SK-N-SH treated with all-trans-retinoic acid at 6 μM for 48 hours (cell line): Measurements from ENCODE around the gene RIC8A.
"Not testable (repeated sequence)": the region's sequence is repeated elsewhere in the genome, so short reads cannot be mapped to it uniquely, and the experiment has no call there.

Source experiments
- ATAC-seq: fragments of 200-7000 bp; cut with Tn5 transposase; 3 replicates; pipeline ENCODE4 v1.9.1; 2020; ENCODE audit warnings: mild to moderate bottlenecking, moderate library complexity
- CREB5 ChIP-seq: fragments of 250-450 bp; sonication (Bioruptor Pico); IDR thresholded peaks from 2 replicates; pipeline ENCODE4 v1.5.1; 2020; ENCODE audit warnings: low read depth, mild to moderate bottlenecking, moderate library complexity
- CSDC2 ChIP-seq: fragments of 250-450 bp; sonication (Bioruptor Pico); IDR thresholded peaks from 2 replicates; pipeline ENCODE4 v1.5.0; 2020; ENCODE audit warnings: mild to moderate bottlenecking, moderate library complexity
- ESRRG ChIP-seq: fragments of 250-450 bp; sonication (Bioruptor Pico); IDR thresholded peaks from 2 replicates; pipeline ENCODE4 v1.6.1; 2021; ENCODE audit warnings: mild to moderate bottlenecking
- GLIS3 ChIP-seq: fragments of 250-450 bp; sonication (Bioruptor Pico); IDR thresholded peaks from 2 replicates; pipeline ENCODE4 v1.5.0; 2020; ENCODE audit warnings: mild to moderate bottlenecking, moderate library complexity
- OSR1 ChIP-seq: fragments of 250-450 bp; sonication (Bioruptor Pico); IDR thresholded peaks from 2 replicates; pipeline ENCODE4 v1.8.0; 2022; ENCODE audit warnings: moderate library complexity, mild to moderate bottlenecking, inconsistent platforms
- PATZ1 ChIP-seq: fragments of 250-450 bp; sonication (Bioruptor Pico); IDR thresholded peaks from 2 replicates; pipeline ENCODE4 v1.8.0; 2020; ENCODE audit warnings: mild to moderate bottlenecking, moderate library complexity, borderline replicate concordance
- PPARA ChIP-seq: fragments of 250-450 bp; sonication (Bioruptor Pico); IDR thresholded peaks from 2 replicates; pipeline ENCODE4 v1.5.0; 2020; ENCODE audit warnings: mild to moderate bottlenecking, borderline replicate concordance
- RARB ChIP-seq: fragments of 250-450 bp; sonication (Bioruptor Pico); IDR thresholded peaks from 2 replicates; pipeline ENCODE4 v1.8.0; 2021; ENCODE audit warnings: mild to moderate bottlenecking, moderate library complexity
- SNAI2 ChIP-seq: fragments of 250-450 bp; sonication (Bioruptor Pico); IDR thresholded peaks from 2 replicates; pipeline ENCODE4 v1.5.0; 2020; ENCODE audit warnings: mild to moderate bottlenecking, moderate library complexity
- TCF4 ChIP-seq: fragments of 250-450 bp; sonication (Bioruptor Pico); IDR thresholded peaks from 2 replicates; pipeline ENCODE4 v1.8.0; 2021; ENCODE audit warnings: mild to moderate bottlenecking, moderate library complexity, borderline replicate concordance
- TSHZ2 ChIP-seq: fragments of 250-450 bp; sonication (Bioruptor Pico); IDR thresholded peaks from 2 replicates; pipeline ENCODE4 v1.5.0; 2020; ENCODE audit warnings: mild to moderate bottlenecking, moderate library complexity
- ZC3H10 ChIP-seq: fragments of 250-450 bp; sonication (Bioruptor Pico); IDR thresholded peaks from 2 replicates; pipeline ENCODE4 v1.5.1; 2021; ENCODE audit warnings: mild to moderate bottlenecking, moderate library complexity
- ZFP3 ChIP-seq: fragments of 250-450 bp; sonication (Bioruptor Pico); IDR thresholded peaks from 2 replicates; pipeline ENCODE4 v1.5.0; 2020; ENCODE audit warnings: mild to moderate bottlenecking, moderate library complexity
- ZFP30 ChIP-seq: fragments of 450-650 bp; formaldehyde crosslinking; IDR thresholded peaks from 2 replicates; pipeline ENCODE4 v1.5.0; 2022; ENCODE audit warnings: mild to moderate bottlenecking, moderate library complexity
- ZNF565 ChIP-seq: fragments of 450-650 bp; formaldehyde crosslinking; conservative IDR thresholded peaks from 2 replicates; pipeline ENCODE4 v1.5.0; 2020; ENCODE audit warnings: low read depth, mild to moderate bottlenecking, moderate library complexity
- ZNF70 ChIP-seq: fragments of 450-650 bp; formaldehyde crosslinking; IDR thresholded peaks from 2 replicates; pipeline ENCODE4 v1.5.0; 2020; ENCODE audit warnings: mild to moderate bottlenecking, moderate library complexity
- ZNF8 ChIP-seq: fragments of 450-650 bp; formaldehyde crosslinking; IDR thresholded peaks from 2 replicates; pipeline ENCODE4 v1.5.0; 2020; ENCODE audit warnings: mild to moderate bottlenecking, moderate library complexity
- TF ChIP-seq, protein P1 (sequence below): fragments of 250-450 bp; sonication (Bioruptor Pico); IDR thresholded peaks from 2 replicates; pipeline ENCODE4 v1.5.1; 2021; ENCODE audit warnings: mild to moderate bottlenecking, moderate library complexity

RIC8A gene

DNA sequence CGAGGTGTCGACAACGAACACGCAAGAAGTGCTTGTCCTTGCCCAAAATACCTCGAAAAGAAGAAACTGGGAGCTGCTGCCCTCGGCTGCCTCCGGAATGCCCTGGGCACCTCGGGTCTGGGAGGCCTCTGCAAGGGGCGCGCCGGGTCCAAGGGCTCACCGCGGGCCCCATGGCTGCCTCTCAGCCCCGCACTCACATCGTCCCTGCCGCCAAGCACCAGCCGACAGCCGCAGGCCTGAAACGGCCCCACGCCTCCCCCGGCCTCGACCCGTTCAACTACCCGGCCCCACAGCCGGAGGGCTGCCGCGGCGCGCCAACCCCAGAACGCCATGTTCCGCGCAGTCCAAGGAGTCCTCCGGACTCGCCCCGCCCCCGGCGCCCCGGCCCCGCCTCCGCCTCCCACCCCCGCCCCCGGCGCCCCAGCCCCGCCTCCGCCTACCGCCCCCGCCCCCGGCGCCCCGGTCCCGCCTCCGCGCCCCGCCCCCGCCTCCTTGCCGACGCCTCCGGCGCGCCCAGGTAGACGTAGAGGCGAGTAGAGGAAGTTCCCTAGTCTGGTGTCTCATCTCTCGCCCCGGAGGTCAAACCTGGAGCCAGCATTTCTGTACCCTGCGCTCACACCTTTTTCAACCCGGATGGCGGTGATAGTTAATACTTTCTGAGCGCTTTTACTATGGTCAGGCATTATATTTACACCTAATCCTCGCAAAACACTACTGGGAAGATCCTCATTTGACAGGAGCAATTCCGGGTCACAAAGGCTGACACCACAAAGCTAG is 28.7 kb downstream of the RIC8A start, which contains the start of gene SIRT3 (continued):
- TF ChIP-seq, protein P1, sequence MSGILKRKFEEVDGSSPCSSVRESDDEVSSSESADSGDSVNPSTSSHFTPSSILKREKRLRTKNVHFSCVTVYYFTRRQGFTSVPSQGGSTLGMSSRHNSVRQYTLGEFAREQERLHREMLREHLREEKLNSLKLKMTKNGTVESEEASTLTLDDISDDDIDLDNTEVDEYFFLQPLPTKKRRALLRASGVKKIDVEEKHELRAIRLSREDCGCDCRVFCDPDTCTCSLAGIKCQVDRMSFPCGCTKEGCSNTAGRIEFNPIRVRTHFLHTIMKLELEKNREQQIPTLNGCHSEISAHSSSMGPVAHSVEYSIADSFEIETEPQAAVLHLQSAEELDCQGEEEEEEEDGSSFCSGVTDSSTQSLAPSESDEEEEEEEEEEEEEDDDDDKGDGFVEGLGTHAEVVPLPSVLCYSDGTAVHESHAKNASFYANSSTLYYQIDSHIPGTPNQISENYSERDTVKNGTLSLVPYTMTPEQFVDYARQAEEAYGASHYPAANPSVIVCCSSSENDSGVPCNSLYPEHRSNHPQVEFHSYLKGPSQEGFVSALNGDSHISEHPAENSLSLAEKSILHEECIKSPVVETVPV (CRISPR knock-in tag), result no peak
- no peak for TF ChIP-seq ZC3H10
- TF ChIP-seq ZFP30 (CRISPR knock-in tag), result no peak

DNA sequence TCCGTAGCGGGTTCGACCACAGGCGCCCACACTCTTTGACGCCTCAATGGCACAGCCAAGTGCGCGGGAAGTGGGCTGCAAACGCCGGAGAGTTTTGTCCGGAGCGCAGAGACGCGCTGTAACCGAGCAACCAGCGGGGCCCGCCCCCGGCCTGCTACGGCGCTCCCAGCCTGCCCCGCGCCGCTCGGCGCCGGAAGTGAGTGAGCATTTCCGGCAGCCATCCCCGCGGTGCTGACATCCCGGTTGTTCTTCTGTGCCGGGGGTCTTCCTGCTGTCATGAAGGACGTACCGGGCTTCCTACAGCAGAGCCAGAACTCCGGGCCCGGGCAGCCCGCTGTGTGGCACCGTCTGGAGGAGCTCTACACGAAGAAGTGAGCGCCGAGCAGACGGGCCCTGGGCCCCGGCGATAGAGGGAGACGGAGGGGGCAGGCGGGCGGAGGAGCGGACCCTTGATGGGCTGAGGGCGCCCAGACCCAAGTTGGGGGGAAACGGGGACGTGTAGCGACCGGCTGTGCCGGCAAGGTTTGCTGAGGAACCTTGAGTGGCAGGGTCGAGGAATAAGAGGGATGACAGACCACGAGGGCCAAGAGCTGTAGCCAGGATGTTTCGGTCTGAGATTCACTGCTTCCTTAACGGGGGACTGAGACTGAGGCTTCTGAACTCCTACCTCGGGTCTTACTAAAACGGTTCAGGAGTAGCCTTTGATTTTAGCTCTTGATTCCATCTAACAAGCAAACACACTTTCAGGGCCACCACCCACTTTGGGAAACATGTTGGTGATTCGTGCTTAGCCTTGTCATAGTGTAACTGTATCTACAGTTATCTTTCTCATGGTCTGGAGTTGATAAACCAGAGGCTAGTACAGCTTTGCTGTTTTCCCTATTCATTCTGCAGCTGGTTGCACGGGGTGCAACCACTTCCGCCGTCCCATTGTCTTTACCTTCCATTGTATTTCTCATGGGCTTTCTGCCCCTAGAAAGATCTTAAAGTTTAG is 29.6 kb downstream of the RIC8A start, which contains the start of gene PSMD13:
PSMD13 (plus strand) TSS at position 203 of the 994 bp plus-strand sequence; CDS start at position 277, 74 bp downstream.
- TF ChIP-seq ZFP3 (CRISPR knock-in tag), result no peak
- no peak for TF ChIP-seq RARB (CRISPR knock-in tag)
- no peak for TF ChIP-seq OSR1
- TF ChIP-seq ZNF565 (CRISPR knock-in tag), result no peak
- no peak for TF ChIP-seq TSHZ2
- peak; percentile 96 for ATAC-seq

GRCh38 chr11:238346-238745 is 30.8 kb downstream of the RIC8A start:
- ATAC-seq, result not testable (repeated sequence)

DNA sequence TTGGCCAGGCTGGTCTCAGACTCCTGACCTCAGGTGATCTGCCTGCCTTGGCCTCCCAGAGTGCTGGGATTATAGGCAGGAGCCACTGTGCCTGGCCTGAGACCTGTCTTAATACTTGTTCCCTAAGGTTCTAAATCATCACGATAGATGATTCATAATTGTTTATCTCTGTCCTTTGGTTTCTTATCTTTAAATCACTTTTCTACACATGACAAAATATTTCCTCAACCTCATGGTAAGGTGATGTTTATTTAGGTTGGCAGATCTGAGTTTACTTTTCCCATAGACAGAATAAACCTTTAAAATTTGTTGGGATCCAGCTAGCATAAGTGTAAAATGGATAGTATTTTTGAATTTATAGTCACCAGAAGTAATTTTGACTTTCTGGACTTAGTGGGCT is 32.8 kb downstream of the RIC8A start:
- no peak for ATAC-seq
- TF ChIP-seq TSHZ2 (no peak), SNAI2 (no peak), ESRRG (CRISPR knock-in tag) (no peak), ZFP3 (CRISPR knock-in tag) (no peak), RARB (CRISPR knock-in tag) (no peak), PPARA (CRISPR knock-in tag) (no peak), ZNF8 (CRISPR knock-in tag) (no peak), CSDC2 (CRISPR knock-in tag) (no peak), TCF4 (CRISPR knock-in tag) (no peak), GLIS3 (CRISPR knock-in tag) (no peak), PATZ1 (CRISPR knock-in tag) (no peak), CREB5 (CRISPR knock-in tag) (no peak), ZNF70 (CRISPR knock-in tag) (no peak), ZFP30 (CRISPR knock-in tag) (no peak)
- TF ChIP-seq, protein P1 (CRISPR knock-in tag), result no peak
